PC-3 (cell line): Measurements from ENCODE around the gene SETBP1.

Experiments used
- EZH2phosphoT487 ChIP-seq: fragments of 300-600 bp; sonication (generic); IDR thresholded peaks from 2 replicates; pipeline ENCODE4 v1.6.1; 2018; ENCODE audit warnings: mild to moderate bottlenecking, antibody characterized with exemption, low read length, borderline replicate concordance
- TF ChIP-seq, protein P1 (sequence below): fragments of 300-600 bp; sonication (generic); conservative IDR thresholded peaks from 2 replicates; pipeline ENCODE4 v1.5.1; 2017; ENCODE audit warnings: antibody characterized with exemption, low read depth, mild to moderate bottlenecking, low read length

- TF ChIP-seq, protein P1, sequence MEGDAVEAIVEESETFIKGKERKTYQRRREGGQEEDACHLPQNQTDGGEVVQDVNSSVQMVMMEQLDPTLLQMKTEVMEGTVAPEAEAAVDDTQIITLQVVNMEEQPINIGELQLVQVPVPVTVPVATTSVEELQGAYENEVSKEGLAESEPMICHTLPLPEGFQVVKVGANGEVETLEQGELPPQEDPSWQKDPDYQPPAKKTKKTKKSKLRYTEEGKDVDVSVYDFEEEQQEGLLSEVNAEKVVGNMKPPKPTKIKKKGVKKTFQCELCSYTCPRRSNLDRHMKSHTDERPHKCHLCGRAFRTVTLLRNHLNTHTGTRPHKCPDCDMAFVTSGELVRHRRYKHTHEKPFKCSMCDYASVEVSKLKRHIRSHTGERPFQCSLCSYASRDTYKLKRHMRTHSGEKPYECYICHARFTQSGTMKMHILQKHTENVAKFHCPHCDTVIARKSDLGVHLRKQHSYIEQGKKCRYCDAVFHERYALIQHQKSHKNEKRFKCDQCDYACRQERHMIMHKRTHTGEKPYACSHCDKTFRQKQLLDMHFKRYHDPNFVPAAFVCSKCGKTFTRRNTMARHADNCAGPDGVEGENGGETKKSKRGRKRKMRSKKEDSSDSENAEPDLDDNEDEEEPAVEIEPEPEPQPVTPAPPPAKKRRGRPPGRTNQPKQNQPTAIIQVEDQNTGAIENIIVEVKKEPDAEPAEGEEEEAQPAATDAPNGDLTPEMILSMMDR, result no peak
- no peak for TF ChIP-seq EZH2phosphoT487
Measured at GRCh38 chr18:44729631-44730101, 49.0 kb downstream of the SETBP1 start.
